ENCODE data around the gene WBP1L.

DNA sequence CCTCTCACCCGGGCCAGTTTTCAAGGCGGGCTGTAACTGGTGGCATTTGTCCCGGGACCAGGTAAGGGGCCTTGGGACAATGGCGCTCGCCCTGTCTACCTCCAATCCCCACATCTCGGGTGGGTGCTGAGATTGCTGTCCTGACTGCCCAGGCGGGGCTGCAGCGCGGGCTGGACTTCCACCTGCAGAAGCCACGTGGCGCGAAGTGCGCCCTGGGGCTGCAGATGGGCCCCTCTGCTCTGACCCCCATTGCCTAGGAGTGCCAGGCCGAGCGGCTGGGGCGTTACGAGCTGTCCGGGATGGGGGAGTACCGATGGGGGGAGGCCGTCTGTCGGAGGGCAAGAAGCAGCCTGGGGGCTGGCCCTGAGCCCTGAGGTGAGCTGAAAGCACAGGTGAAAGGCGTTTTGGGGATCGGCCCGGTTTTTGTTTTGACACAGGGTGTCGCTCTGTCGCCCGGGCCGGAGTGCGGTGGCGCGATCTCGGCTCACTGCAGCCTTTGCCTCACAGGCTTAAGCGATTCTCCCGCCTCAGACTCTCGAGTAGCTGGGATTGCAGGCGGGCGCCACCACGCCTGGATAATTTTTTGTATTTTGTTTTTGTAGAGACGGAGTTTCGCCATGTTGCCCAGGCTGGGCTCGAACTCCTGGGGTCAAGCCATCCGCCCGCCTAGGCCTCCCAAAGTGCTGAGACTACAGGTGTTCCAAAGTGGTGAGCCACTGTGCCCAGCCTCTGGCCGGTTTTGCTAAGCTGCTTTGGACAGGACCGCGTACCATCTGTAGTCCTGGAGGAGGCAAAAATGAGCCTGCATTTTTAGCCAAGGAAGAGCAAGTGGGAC, 28.9 kb upstream of the WBP1L start, which contains the start of gene SFXN2:
- TF ChIP-seq, protein P1, sequence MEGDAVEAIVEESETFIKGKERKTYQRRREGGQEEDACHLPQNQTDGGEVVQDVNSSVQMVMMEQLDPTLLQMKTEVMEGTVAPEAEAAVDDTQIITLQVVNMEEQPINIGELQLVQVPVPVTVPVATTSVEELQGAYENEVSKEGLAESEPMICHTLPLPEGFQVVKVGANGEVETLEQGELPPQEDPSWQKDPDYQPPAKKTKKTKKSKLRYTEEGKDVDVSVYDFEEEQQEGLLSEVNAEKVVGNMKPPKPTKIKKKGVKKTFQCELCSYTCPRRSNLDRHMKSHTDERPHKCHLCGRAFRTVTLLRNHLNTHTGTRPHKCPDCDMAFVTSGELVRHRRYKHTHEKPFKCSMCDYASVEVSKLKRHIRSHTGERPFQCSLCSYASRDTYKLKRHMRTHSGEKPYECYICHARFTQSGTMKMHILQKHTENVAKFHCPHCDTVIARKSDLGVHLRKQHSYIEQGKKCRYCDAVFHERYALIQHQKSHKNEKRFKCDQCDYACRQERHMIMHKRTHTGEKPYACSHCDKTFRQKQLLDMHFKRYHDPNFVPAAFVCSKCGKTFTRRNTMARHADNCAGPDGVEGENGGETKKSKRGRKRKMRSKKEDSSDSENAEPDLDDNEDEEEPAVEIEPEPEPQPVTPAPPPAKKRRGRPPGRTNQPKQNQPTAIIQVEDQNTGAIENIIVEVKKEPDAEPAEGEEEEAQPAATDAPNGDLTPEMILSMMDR (IDR thresholded peaks at IDR 0.05; ENCODE audit: low read depth, low read length), result peak; percentile 40
- TF ChIP-seq, protein P2, sequence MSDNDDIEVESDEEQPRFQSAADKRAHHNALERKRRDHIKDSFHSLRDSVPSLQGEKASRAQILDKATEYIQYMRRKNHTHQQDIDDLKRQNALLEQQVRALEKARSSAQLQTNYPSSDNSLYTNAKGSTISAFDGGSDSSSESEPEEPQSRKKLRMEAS (IDR thresholded peaks at IDR 0.05; ENCODE audit: low read depth, low read length), result peak; percentile 88
- peak; percentile 86 for TF ChIP-seq POLR2A (IDR thresholded peaks at IDR 0.05; ENCODE audit: extremely low read depth, insufficient read length)
- peak; percentile 95 for TF ChIP-seq MYC (IDR thresholded peaks at IDR 0.05; ENCODE audit: low read depth, low read length)
